ES-I3 (cell line): ENCODE results near the gene SLC22A24.
"Not testable (repeated sequence)": the region's sequence is repeated elsewhere in the genome, so short reads cannot be mapped to it uniquely, and the experiment has no call there.

ENCODE experiments used
- H3K36me3 ChIP-seq: 2 replicates; pipeline ENCODE4 v1.6.1; 2013; ENCODE audit warnings: mild to moderate bottlenecking, low read length, control low read depth, moderate library complexity; ENCODE audit not compliant: insufficient read depth
- H3K4me1 ChIP-seq: 2 replicates; pipeline ENCODE4 v1.6.1; 2013; ENCODE audit warnings: mild to moderate bottlenecking, control low read depth, low read length; ENCODE audit not compliant: insufficient read depth
- H3K9ac ChIP-seq: 2 replicates; pipeline ENCODE4 v1.6.1; 2013; ENCODE audit warnings: low read depth, mild to moderate bottlenecking, low read length, moderate library complexity
- H3K9me3 ChIP-seq: 2 replicates; pipeline ENCODE4 v1.6.1; 2013; ENCODE audit warnings: mild to moderate bottlenecking, low read length, moderate library complexity; ENCODE audit not compliant: control insufficient read depth, insufficient read depth

SLC22A24 gene

DNA sequence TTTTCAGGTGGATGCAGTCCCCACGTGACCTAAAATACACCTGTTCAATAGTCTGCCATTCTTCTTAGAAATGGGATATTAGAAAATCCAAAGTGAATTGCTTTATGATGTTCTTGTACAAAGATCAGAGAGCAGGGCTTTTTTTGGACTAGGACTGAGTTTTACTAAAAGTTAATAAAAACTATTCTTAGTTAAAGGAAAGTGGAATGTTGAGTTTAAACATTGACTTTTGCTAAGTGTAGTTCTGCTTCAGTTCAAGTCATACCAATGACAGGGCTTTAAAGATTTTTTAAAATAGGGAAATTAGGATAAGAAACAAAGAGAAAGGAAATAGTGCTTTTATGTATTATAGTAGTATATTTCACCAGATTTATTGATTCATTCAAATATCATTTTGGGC, at the start of gene SLC22A24:
Gene SLC22A24, minus strand, starts transcription at position 101 of the 400 bp plus-strand sequence. CDS start 442 bp downstream, outside the sequence.
- no peaks in the 10 kb centered on the region for H3K9me3 ChIP-seq
- H3K36me3 ChIP-seq, result no peaks in the 10 kb centered on the region
- no peaks in the 10 kb centered on the region for H3K4me1 ChIP-seq
- no peak within 1 kb of the TSS for H3K9ac ChIP-seq

DNA sequence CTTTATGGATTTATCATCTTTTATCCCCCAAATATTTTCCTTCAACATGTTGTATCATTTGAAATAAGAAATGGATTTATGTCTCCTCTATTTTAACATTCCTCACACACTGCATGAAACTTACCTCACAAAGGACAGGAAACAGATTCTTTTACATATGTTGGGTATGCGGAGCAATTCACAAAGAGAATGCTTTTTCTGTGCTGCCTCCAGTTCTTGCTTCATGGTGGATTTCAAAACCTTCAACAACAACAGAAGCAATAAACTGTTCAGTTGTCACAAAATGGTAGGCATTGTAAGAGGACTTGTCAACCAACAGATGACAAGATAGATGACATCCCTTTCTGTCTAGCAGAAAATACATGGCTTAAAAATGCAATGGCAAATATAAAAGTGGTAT, 36.5 kb upstream of the SLC22A24 start:
- Histone ChIP-seq H3K36me3 (no peaks in the 10 kb centered on the region), H3K9me3 (no peaks in the 10 kb centered on the region), H3K4me1 (peaks cover 29% of the 10 kb centered on the region), H3K9ac (no peak overlapping the region)

DNA sequence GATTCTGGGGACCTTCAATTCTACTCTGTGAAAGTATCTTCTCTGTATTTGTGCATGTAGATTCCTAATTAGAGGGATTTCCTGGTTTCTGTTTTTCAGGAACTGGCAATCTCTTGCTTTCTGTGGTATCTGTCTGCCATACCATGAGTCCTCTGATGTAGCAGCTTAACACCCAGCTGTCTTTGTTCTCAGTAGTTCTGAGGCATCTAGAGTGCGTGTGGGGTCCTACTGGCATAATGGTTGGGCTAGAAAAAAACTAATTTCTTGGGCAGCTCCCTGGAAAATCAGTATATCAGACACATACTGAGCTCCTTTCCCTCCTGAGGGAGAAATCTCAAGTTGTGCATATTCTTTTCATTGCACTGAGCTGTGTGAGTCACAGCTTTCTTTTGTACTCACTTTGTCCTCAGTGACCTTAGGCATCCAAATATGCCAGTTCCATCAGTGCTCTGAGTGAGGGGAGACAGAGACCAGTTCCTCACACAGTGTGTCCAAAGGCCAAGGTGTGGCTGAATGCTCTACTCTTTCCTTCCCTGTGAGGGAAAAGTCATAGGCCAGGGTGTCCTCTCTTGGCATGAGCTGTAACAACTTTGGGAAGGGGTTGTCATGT, 35.5 kb upstream of the SLC22A24 start:
- Histone ChIP-seq H3K9ac (no peak overlapping the region), H3K9me3 (no peaks in the 10 kb centered on the region), H3K4me1 (peaks cover 29% of the 10 kb centered on the region), H3K36me3 (no peaks in the 10 kb centered on the region)

GRCh38 chr11:63177872-63178271, 33.9 kb upstream of the SLC22A24 start:
- H3K9me3 ChIP-seq, result no peaks in the 10 kb centered on the region
- no peaks in the 10 kb centered on the region for H3K36me3 ChIP-seq
- peaks cover 29% of the 10 kb centered on the region for H3K4me1 ChIP-seq
- H3K9ac ChIP-seq, result no peak overlapping the region

GRCh38 chr11:63165706-63166310, 21.8 kb upstream of the SLC22A24 start:
- H3K9ac ChIP-seq, result no peak overlapping the region
- no peaks in the 10 kb centered on the region for H3K36me3 ChIP-seq
- no peaks in the 10 kb centered on the region for H3K4me1 ChIP-seq
- no peaks in the 10 kb centered on the region for H3K9me3 ChIP-seq

GRCh38 chr11:63155794-63156193, 11.8 kb upstream of the SLC22A24 start:
- Histone ChIP-seq H3K36me3 (no peaks in the 10 kb centered on the region), H3K9me3 (no peaks in the 10 kb centered on the region), H3K4me1 (no peaks in the 10 kb centered on the region), H3K9ac (no peak overlapping the region)

DNA sequence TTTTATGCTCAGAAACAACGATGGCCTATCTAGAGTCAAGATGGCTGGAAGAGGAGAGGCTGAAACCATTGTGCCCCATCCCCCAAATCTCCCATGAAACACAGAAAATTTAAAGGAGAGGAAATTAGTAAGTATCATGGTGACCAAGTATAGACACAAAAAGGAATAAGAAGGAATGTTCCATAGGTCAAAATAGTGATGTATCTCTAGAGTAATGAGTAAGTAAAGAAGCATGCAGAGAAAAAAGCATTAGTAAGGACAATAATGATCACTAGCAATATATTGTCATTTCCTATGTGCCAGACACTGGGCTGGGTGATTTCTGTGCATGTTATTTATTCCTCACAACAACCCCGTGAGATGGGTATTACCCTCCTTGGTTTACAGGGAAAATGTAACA, 2.6 kb upstream of the SLC22A24 start:
- Histone ChIP-seq H3K36me3 (no peaks in the 10 kb centered on the region), H3K4me1 (no peaks in the 10 kb centered on the region), H3K9me3 (no peaks in the 10 kb centered on the region), H3K9ac (no peak overlapping the region)

DNA sequence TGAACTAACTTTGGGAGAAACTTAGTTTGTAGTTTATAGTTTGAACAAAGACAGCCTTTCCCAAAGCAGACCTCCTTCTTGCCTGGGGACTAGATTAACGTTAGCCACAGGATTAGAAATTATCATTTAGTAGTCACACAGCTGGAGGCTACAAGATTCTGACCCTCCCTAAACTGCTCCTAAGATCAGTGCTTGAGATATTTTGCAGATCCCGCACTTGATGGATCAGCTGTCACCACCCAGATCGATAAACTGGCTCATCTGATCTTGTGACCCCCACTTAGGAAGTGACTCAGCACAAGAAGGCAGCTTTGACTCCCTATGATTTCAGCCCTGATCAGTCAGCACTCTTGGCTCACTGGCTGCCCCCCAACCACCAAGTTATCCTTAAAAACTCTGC, 1.6 kb downstream of the SLC22A24 start:
- 0 out of 2 replicates have a peak, but pooled peaks cover 5% of the 10 kb centered on the region for H3K9me3 ChIP-seq
- no peaks in the 10 kb centered on the region for H3K4me1 ChIP-seq
- H3K36me3 ChIP-seq, result no peaks in the 10 kb centered on the region
- no peak overlapping the region for H3K9ac ChIP-seq

DNA sequence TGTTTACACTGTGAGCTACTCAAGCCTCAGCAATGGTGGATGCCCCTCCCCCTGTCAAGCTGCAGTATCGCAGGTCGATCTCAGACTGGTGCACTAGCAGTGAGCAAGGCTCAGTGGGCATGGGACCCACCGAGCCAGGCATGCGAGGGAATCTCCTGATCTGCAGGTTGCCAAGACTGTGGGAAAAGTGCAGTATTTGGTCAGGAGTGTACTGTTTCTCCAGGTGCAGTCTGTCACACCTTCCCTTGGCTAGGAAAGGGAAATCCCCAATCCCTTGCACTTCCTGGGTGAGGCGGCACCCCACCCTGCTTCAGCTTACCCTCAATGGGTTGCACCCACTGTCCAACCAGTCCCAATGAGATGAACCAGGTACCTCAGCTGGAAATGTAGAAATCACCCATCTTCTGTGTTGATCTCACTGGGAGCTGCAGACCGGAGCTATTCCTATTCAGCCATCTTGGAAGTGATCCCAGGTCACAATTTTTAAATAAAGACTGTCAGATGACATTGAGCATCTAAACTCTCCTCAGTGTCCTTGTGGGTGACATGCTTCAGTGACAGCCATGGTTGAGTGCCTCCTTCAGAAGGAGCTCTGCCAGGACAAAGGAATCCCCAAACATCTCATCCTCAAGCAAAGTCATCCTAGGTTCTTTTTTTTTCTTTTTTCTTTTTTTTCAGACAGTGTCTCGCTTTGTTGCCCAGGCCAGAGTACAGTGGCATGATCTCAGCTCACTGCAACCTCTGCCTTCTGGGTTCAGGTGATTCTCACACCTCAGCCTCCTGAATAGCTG, 10.8 kb downstream of the SLC22A24 start:
- Histone ChIP-seq H3K9ac (no peak overlapping the region), H3K4me1 (no peaks in the 10 kb centered on the region), H3K9me3 (peaks cover 5% of the 10 kb centered on the region; the same call in 1 of the 2 replicates), H3K36me3 (no peaks in the 10 kb centered on the region)

DNA sequence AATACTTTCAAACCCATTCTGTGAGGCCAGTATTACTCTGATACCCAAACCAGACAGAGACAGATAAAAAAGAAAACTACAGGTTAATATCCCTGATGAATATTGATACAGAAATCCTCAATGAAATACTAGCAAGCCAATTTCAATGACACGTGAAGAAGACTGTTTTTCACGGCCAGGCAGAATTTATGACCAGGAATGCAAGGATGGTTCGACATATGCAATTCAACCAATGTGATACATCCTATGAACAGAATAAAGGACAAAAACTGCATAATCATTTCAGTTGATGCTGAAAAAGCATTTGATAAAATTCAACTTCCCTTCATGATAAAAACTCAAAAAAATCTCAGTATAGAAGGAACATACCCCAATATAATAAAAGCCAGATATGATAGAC, 44.5 kb downstream of the SLC22A24 start:
- H3K36me3 ChIP-seq, result no peaks in the 10 kb centered on the region
- H3K9me3 ChIP-seq, result peaks cover 7% of the 10 kb centered on the region
- H3K4me1 ChIP-seq, result no peaks in the 10 kb centered on the region
- no peak overlapping the region for H3K9ac ChIP-seq

DNA sequence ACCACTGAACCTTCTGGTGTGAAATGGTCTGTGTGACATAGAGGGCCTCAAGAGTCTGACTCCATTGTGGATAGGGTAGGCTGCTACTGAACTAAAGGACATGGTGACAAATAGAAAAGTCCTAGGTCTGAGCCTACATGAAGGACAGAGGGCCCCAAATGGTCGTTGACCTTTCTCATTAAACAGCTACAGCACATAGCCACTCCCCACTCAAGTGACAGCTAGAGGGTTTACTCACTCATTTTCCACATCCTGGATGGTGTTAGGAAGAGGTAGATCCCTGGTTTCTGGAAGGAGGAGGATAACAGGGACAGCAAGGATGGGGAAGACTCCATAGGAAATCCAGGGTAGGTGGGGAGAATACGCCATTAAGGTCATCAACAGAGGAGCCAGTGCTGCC, 63.3 kb downstream of the SLC22A24 start:
- Histone ChIP-seq H3K36me3 (no peaks in the 10 kb centered on the region), H3K9ac (no peak overlapping the region), H3K4me1 (no peaks in the 10 kb centered on the region), H3K9me3 (0 out of 2 replicates have a peak, but pooled peaks cover 3% of the 10 kb centered on the region)

GRCh38 chr11:63046203-63046602, 97.8 kb downstream of the SLC22A24 start:
- not testable (repeated sequence) for H3K9ac ChIP-seq, H3K36me3 ChIP-seq, H3K4me1 ChIP-seq, H3K9me3 ChIP-seq

DNA sequence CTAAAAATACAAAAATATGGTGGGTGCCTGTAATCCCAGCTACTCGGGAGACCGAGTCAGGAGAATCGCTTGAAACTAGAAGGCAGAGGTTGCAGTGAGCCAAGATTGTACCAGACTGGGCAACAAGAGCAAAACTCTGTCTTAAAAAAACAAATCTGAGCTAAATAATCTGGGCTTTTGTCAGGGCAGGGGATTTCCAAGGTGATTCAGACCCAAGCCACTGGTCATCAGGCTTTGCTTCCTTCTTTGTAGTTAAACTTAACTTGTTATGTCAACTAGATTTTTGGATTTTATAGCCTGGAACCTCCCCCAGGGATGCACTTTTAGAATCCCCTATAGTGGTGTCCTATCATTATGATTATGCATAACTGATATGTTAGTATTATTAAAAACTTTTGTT, 101.4 kb downstream of the SLC22A24 start:
- no peaks in the 10 kb centered on the region for H3K36me3 ChIP-seq
- H3K9me3 ChIP-seq, result no peaks in the 10 kb centered on the region
- no peaks in the 10 kb centered on the region for H3K4me1 ChIP-seq
- no peak overlapping the region for H3K9ac ChIP-seq

GRCh38 chr11:63032457-63032856, 111.6 kb downstream of the SLC22A24 start:
- H3K9ac ChIP-seq, result no peak overlapping the region
- H3K9me3 ChIP-seq, result no peaks in the 10 kb centered on the region; the same call in 1 of the 2 replicates
- no peaks in the 10 kb centered on the region for H3K36me3 ChIP-seq
- H3K4me1 ChIP-seq, result no peaks in the 10 kb centered on the region
